PC-9 (cell line): Measurements from ENCODE around the gene WDR26.

Experiments
- CTCF ChIP-seq: fragments of 200-600 bp; sonication (generic); conservative IDR thresholded peaks from 2 replicates; pipeline ENCODE4 v1.6.1; 2017; ENCODE audit warnings: mixed run types, antibody characterized with exemption, mild to moderate bottlenecking, moderate library complexity
- EZH2 ChIP-seq: fragments of 200-600 bp; sonication (generic); IDR thresholded peaks from 2 replicates; pipeline ENCODE4 v1.8.0; 2017; ENCODE audit warnings: antibody characterized with exemption, low read depth

- TF ChIP-seq CTCF (no peak), EZH2 (no peak)
Measured at GRCh38 chr1:224447971-224448370, 13.4 kb upstream of the WDR26 start.
